Aorta (tissue), 5 donors: Measurements from ENCODE around the gene DTD1. TPM values are rescaled to one million over a fixed set of nuclear protein-coding genes. Genes with fewer than 3 reads are reported as not detected.

Experiments used
- ATAC-seq: fragments of 200-7000 bp; cut with Tn5 transposase; one replicate; pipeline ENCODE4 v1.9.1; 2022; ENCODE audit warnings: moderate library complexity; ENCODE audit not compliant: low FRiP score
- DNase-seq, 2 donors: peaks; one replicate each; pipeline ENCODE4 v3.0.0-alpha.2; 2020
- H3K27ac ChIP-seq, 2 donors: one replicate each; pipeline ENCODE4 v1.5.1; 2013; ENCODE audit warnings: low read length in 2 of 2, mild to moderate bottlenecking in 2 of 2, moderate library complexity in 2 of 2, control low read depth in 1 of 2, inconsistent platforms in 1 of 2, low read depth in 1 of 2
- H3K27me3 ChIP-seq, 2 donors: one replicate each; pipeline ENCODE4 v1.6.1; 2013; ENCODE audit warnings: control low read depth in 1 of 2, low read length in 1 of 2, mild to moderate bottlenecking in 1 of 2, moderate library complexity in 1 of 2; ENCODE audit not compliant: insufficient read depth in 2 of 2, control insufficient read depth in 1 of 2
- H3K36me3 ChIP-seq, 2 donors: one replicate each; pipeline ENCODE4 v1.6.1; 2013; ENCODE audit warnings: control low read depth in 1 of 2, low read length in 1 of 2, mild to moderate bottlenecking in 1 of 2; ENCODE audit not compliant: insufficient read depth in 2 of 2, control insufficient read depth in 1 of 2
- H3K4me1 ChIP-seq, 2 donors: one replicate each; pipeline ENCODE4 v1.6.1; 2013; ENCODE audit warnings: low read length in 2 of 2, control low read depth in 1 of 2, mild to moderate bottlenecking in 1 of 2, moderate library complexity in 1 of 2; ENCODE audit not compliant: insufficient read depth in 2 of 2, control insufficient read depth in 1 of 2
- H3K4me3 ChIP-seq, 2 donors: one replicate each; pipeline ENCODE4 v1.5.1; 2013; ENCODE audit warnings: low read length in 2 of 2, control low read depth in 1 of 2, mild to moderate bottlenecking in 1 of 2
- H3K9me3 ChIP-seq: one replicate; pipeline ENCODE4 v1.6.1; 2013; ENCODE audit warnings: mild to moderate bottlenecking, low read length; ENCODE audit not compliant: control insufficient read depth
- WGBS, 2 donors: extraction: QIAGEN DNeasy Blood & Tissue Kit; methylation state at CpG; one replicate each; pipeline ENCODE4 v1.1.7; 2013; 5-methylcytosine and 5-hydroxymethylcytosine counted together
- intact Hi-C, 2 donors: fragments of 100-400 bp; cut with DNase I; formaldehyde crosslinking; loops; one replicate each; pipeline versions ENCODE4 v1.14.2 to v1.15.0; 2022
- polyA plus RNA-seq, 2 donors: library from polyadenylated mRNA; stranded (reverse); fragments of 200-250 nt; gene quantifications; one replicate each; pipeline ENCODE4 v1.2.3, GENCODE V29; 2013
- total RNA-seq, 2 donors: library from RNA; stranded (reverse); fragmentation: NEBNext Ultra II Directional; extraction: Animal tissue kit (Norgen Biotek cat#: 25700); gene quantifications; one replicate each; pipeline ENCODE4 v1.2.1, GENCODE V29; 2021
- donor health status: healthy with polysubstance abuse.
- donor health status: Bipolar disorder and iron deficiency.
- donor health status: DM: no; HTN: no; CAD: no.
- donor health status: DM: no; HTN: no; CAD: no.
- donor health status: DM: yes; HTN: yes; CAD: no.

The DTD1 gene
- total and polyA plus RNA-seq, 4 donors, result 17.8 to 20.2 (median 19.8) TPM

GRCh38 chr20:18662279-18663040, 74.6 kb downstream of the DTD1 start:
- 97% methylated on average over 6 of the region's 6 CpGs for WGBS, 2 donors
- H3K27me3 ChIP-seq, result no peaks in the 10 kb centered on the region
- no peaks in the 10 kb centered on the region for H3K36me3 ChIP-seq
- H3K9me3 ChIP-seq, result no peaks in the 10 kb centered on the region
- intact Hi-C loops, result no loop called here
- H3K4me3 ChIP-seq, result no peak overlapping the region
- no peaks in the 10 kb centered on the region for H3K4me1 ChIP-seq
- ATAC-seq (no peak), DNase-seq (no peak)
- no peak overlapping the region for H3K27ac ChIP-seq

- H3K27me3 ChIP-seq, result no peaks in the 10 kb centered on the region
- H3K9me3 ChIP-seq, result no peaks in the 10 kb centered on the region
- no peak overlapping the region for H3K27ac ChIP-seq
- intact Hi-C loops, result no loop called here
- H3K4me3 ChIP-seq, result no peak overlapping the region
- ATAC-seq (no peak), DNase-seq (no peak)
- no peaks in the 10 kb centered on the region for H3K4me1 ChIP-seq
- H3K36me3 ChIP-seq, result no peaks in the 10 kb centered on the region
- WGBS, 2 donors, result 50 to 56% methylated on average over 2 of the region's 2 CpGs
Measured at GRCh38 chr20:18663932-18664331, 76.1 kb downstream of the DTD1 start.

- ATAC-seq (no peak), DNase-seq (no peak)
- no peaks in the 10 kb centered on the region for H3K27me3 ChIP-seq
- no peaks in the 10 kb centered on the region for H3K4me1 ChIP-seq
- intact Hi-C loops, result no loop called here
- no peaks in the 10 kb centered on the region for H3K9me3 ChIP-seq
- 95 to 99% methylated on average over 2 of the region's 2 CpGs for WGBS, 2 donors
- H3K27ac ChIP-seq, result no peak overlapping the region
- no peak overlapping the region for H3K4me3 ChIP-seq
- no peaks in the 10 kb centered on the region for H3K36me3 ChIP-seq
Measured at GRCh38 chr20:18665135-18665534, 77.3 kb downstream of the DTD1 start.

- DNase-seq, result no peak
- WGBS, 2 donors, result 88 to 89% methylated on average over 9 of the region's 9 CpGs
- no peak overlapping the region for H3K4me3 ChIP-seq
- no peaks in the 10 kb centered on the region for H3K36me3 ChIP-seq
- no peaks in the 10 kb centered on the region for H3K9me3 ChIP-seq
- H3K27me3 ChIP-seq, result no peaks in the 10 kb centered on the region
- no peaks in the 10 kb centered on the region for H3K4me1 ChIP-seq
- H3K27ac ChIP-seq, result no peak overlapping the region
- intact Hi-C loops, result no loop called here
- ATAC-seq, result no peak
Measured at GRCh38 chr20:18666803-18667415, 79.1 kb downstream of the DTD1 start.

- no peaks in the 10 kb centered on the region for H3K9me3 ChIP-seq
- no peak overlapping the region for H3K27ac ChIP-seq
- H3K4me1 ChIP-seq, result no peaks in the 10 kb centered on the region
- intact Hi-C loops, result no loop called here
- ATAC-seq, result no peak
- WGBS, 2 donors, result 81 to 82% methylated on average over 15 of the region's 15 CpGs
- no peaks in the 10 kb centered on the region for H3K36me3 ChIP-seq
- no peak for DNase-seq
- H3K4me3 ChIP-seq, result no peak overlapping the region
- no peaks in the 10 kb centered on the region for H3K27me3 ChIP-seq
Measured at GRCh38 chr20:18669241-18670019, 81.6 kb downstream of the DTD1 start.

GRCh38 chr20:18671203-18671710, 83.4 kb downstream of the DTD1 start:
- Histone ChIP-seq H3K27ac (no peak overlapping the region), H3K9me3 (no peaks in the 10 kb centered on the region), H3K36me3 (no peaks in the 10 kb centered on the region), H3K4me3 (no peak overlapping the region), H3K4me1 (no peaks in the 10 kb centered on the region), H3K27me3 (no peaks in the 10 kb centered on the region)
- DNase-seq, result no peak
- intact Hi-C loops, result no loop called here
- WGBS, 2 donors, result 56% methylated on average over 3 of the region's 3 CpGs
- no peak for ATAC-seq

- DNase-seq (no peak), ATAC-seq (no peak)
- Histone ChIP-seq H3K27me3 (no peaks in the 10 kb centered on the region), H3K36me3 (no peaks in the 10 kb centered on the region), H3K9me3 (no peaks in the 10 kb centered on the region), H3K27ac (no peak overlapping the region), H3K4me3 (no peak overlapping the region), H3K4me1 (no peaks in the 10 kb centered on the region)
- intact Hi-C loops, result no loop called here
- WGBS, 2 donors, result 94 to 95% methylated on average over 9 of the region's 9 CpGs
Measured at GRCh38 chr20:18672834-18673233, 85.0 kb downstream of the DTD1 start.

- intact Hi-C loops, result no loop called here
- no peak overlapping the region for H3K4me3 ChIP-seq
- peaks cover 0 to 3% of the 10 kb centered on the region in 2 donors for H3K4me1 ChIP-seq
- 82 to 90% methylated on average over 7 of the region's 7 CpGs for WGBS, 2 donors
- no peaks in the 10 kb centered on the region for H3K9me3 ChIP-seq
- H3K36me3 ChIP-seq, result no peaks in the 10 kb centered on the region
- DNase-seq (no peak), ATAC-seq (no peak)
- no peak overlapping the region for H3K27ac ChIP-seq
- H3K27me3 ChIP-seq, result no peaks in the 10 kb centered on the region
Measured at GRCh38 chr20:18676396-18676795, 88.5 kb downstream of the DTD1 start.
